ENCODE data around the gene MORN2.

DNA sequence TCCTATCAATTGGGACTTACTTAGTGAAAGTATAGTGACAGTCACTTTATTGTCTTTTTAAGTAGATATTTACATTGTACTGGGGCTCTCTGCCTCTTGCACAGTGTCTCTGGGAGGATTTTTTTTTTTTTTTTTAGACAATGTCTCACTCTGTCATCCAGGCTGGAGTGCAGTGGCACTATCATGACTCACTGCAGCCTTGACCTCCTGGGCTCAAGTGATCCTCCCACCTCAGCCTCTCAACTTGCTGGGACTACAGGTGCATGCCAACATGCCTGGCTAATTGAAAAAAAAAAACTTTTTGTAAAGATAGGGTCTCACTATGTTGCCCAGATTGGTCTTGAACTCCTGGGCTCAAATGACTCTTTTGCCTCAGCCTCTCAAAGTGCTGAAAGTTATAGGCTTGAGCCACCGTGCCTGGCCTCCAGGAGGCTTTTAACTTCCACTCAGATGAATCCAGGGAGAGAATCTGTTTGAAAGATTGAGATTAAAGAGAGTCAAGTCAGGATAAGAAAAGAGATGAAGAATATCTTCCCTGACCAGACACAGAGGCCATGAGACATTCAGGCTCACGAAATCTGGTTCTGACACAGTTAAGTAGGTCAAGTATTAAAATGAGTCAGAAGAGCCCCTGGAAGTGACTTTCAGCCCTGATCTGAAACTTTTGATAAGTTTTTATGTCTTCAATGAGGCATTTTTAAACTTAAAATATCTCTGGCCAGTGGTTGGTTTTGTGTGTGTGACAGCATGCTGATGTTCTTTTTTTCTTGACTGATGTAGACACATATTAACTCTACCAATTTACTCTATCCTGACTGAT lies 32.2 kb downstream of the MORN2 start:
- TF ChIP-seq, protein P1, sequence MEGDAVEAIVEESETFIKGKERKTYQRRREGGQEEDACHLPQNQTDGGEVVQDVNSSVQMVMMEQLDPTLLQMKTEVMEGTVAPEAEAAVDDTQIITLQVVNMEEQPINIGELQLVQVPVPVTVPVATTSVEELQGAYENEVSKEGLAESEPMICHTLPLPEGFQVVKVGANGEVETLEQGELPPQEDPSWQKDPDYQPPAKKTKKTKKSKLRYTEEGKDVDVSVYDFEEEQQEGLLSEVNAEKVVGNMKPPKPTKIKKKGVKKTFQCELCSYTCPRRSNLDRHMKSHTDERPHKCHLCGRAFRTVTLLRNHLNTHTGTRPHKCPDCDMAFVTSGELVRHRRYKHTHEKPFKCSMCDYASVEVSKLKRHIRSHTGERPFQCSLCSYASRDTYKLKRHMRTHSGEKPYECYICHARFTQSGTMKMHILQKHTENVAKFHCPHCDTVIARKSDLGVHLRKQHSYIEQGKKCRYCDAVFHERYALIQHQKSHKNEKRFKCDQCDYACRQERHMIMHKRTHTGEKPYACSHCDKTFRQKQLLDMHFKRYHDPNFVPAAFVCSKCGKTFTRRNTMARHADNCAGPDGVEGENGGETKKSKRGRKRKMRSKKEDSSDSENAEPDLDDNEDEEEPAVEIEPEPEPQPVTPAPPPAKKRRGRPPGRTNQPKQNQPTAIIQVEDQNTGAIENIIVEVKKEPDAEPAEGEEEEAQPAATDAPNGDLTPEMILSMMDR (IDR thresholded peaks at IDR 0.05 in 4 of 5, conservative IDR thresholded peaks at IDR 0.05 in 1 of 5) = no peak
- no peak for TF ChIP-seq POLR2A (IDR thresholded peaks at IDR 0.05)

All from gastrocnemius medialis (tissue), 4 donors.